Muscle of back (tissue), 11 donors: ENCODE measurements around the gene PSAP. TPM values are rescaled to one million over a fixed set of nuclear protein-coding genes. Genes with fewer than 3 reads are reported as not detected.
"Not testable (repeated sequence)": the region's sequence is repeated elsewhere in the genome, so short reads cannot be mapped to it uniquely, and the experiment has no call there.

Experiments used
- DNase-seq, 3 donors: peaks; one replicate each; pipeline versions ENCODE4 v3.0.0 to v3.0.0-alpha.2; 2013
- polyA plus RNA-seq, 10 donors: library from polyadenylated mRNA; unstranded; fragments of 120-200 nt; gene quantifications; one replicate each; pipeline ENCODE4 v1.2.1, GENCODE V29; 2013; ENCODE audit not compliant: insufficient read length in 10 of 10

Gene PSAP
- polyA plus RNA-seq, 10 donors = 450 to 530 (median 478) TPM

- no peak for DNase-seq
These were observed 27.4 kb upstream of the PSAP start for GRCh38 chr10:71878327-71879034.

GRCh38 chr10:71877821-71878220, 26.8 kb upstream of the PSAP start:
- DNase-seq = no peak

GRCh38 chr10:71874680-71875354, 23.8 kb upstream of the PSAP start:
- DNase-seq = not testable (repeated sequence)

GRCh38 chr10:71873582-71874211, 22.6 kb upstream of the PSAP start:
- no peak for DNase-seq

GRCh38 chr10:71869601-71870000, 18.6 kb upstream of the PSAP start:
- DNase-seq = not testable (repeated sequence)

GRCh38 chr10:71868192-71868697, 17.2 kb upstream of the PSAP start:
- DNase-seq = peak in 2 of 3 donors; percentile 48 to 61

GRCh38 chr10:71865561-71866041, 14.6 kb upstream of the PSAP start:
- no peak for DNase-seq

- DNase-seq = peak in 1 of 3 donors; percentile 53
These were observed 13.9 kb upstream of the PSAP start for GRCh38 chr10:71864911-71865361.

GRCh38 chr10:71863203-71863602, 12.2 kb upstream of the PSAP start:
- DNase-seq = no peak

- DNase-seq = peak; percentile 87 to 99 (median 94)
These were observed 9.4 kb upstream of the PSAP start for GRCh38 chr10:71860243-71861029.

GRCh38 chr10:71857934-71858890, 7.2 kb upstream of the PSAP start:
- no peak for DNase-seq

GRCh38 chr10:71856619-71857018, 5.6 kb upstream of the PSAP start:
- no peak for DNase-seq

- peak in 1 of 3 donors; percentile 44 for DNase-seq
These were observed 3.0 kb upstream of the PSAP start for GRCh38 chr10:71854031-71854430.

GRCh38 chr10:71852355-71852937, 1.4 kb upstream of the PSAP start:
- peak in 1 of 3 donors; percentile 45 for DNase-seq

- DNase-seq = not testable (repeated sequence)
These were observed 529 bp upstream of the PSAP start for GRCh38 chr10:71851465-71852095.

GRCh38 chr10:71850021-71850742, 869 bp downstream of the PSAP start:
- no peak for DNase-seq

- no peak for DNase-seq
These were observed 1.6 kb downstream of the PSAP start for GRCh38 chr10:71849461-71849908.
